ENCODE data around the gene CNNM2.
"Not testable (repeated sequence)": the region's sequence is repeated elsewhere in the genome, so short reads cannot be mapped to it uniquely, and the experiment has no call there.

CNNM2 gene

DNA sequence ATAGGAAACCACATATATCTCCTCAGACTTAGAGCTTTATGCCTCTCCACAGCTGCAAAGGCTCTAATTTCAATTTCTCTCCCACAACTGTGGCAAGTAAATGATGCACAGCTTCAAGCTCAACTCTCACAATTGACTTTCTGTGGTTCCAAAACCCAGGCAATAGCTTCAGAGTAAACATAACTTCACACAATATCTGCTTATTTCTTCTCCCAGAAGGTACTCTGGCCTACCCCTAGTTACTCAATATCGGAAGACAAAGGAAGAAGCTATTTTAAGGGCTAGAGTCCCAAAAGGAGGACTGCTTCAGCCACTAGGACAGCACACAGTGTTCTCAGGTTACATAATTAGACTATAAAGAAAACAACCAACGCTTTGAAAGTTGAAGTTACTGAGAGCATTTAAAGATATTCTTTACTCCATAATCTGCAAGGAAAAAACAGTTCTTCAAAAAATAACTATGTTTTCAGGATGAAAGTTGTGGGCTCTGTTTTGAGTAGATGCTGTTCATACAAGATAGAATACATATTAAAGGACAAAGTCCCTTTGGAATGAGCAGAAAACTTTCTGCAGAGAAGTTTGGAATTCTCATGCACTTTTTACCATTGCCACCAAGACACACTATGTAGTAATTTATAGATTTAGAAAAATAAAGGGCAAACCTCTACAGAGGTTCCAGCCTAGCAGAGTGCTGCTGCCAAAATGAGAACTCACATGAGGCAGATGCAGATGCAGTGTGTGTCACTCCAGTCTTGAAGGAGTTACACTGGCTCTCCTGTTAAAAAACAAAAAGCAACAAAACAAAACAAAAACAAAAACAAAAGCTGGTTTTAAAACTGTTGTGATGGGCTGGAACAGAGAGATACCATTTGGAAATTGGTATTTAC lies 193.2 kb downstream of the CNNM2 start:
- intact Hi-C loops (cut with micrococcal nuclease): loop anchor here (10.0 kb wide), 1 partner anchor 134 kb away; the partner anchor contains the start of gene RPEL1

DNA sequence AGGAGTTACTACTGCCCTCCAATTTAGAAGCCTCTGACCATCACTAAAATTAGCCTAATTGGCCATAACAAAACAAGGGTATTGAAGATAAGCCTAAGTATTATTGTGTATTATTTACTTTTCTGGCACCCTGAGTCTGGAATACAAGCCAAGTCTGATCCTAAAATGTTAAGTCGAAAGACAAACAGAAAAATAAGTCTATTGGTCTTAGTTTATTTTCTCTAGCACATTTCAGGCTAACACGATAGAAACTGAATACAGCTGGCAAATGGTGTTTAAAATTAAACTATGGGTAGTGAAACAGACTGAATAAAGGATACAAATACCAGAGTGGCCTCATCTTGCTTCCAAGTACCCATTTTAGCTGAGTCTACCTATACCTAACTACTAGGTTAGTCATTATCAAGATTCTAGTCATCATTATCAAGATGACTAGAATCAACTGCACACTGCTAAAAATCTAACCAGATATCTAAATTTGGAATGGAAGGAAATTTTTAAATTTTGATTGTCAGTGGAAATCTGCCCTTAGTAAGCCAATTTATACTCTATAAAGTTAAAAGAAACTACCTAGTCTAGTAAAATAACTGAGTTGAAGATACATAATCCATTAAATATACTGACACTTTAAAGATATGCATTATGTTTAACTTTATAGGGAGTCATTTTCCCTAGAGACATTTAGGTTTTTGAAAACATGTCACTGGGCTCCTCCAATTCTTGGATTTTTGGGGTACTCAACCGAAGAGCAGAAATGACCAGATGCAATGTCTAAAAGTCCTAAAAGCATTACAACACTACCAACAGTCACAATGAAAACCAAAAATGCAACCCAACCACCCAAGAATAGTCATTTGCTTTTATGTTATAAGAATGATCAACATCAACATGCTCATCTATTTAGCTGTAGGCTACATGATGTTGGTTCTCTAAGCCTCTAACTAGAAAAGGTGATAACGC lies 194.1 kb downstream of the CNNM2 start:
- H3K27me3 Mint-ChIP-seq: no peaks in the 10 kb centered on the region
- no peak overlapping the region for H3K27ac Mint-ChIP-seq
- intact Hi-C loops (cut with micrococcal nuclease): loop anchor here (10.0 kb wide), 1 partner anchor 133 kb away; the partner anchor contains the start of gene RPEL1
- no peaks in the 10 kb centered on the region for H3K9me3 Mint-ChIP-seq
- no peak overlapping the region for H3K4me3 Mint-ChIP-seq
- peaks cover 15% of the 10 kb centered on the region for H3K4me1 Mint-ChIP-seq (ENCODE audit: low read depth)
- peaks cover 41% of the 10 kb centered on the region for H3K36me3 Mint-ChIP-seq (ENCODE audit: low read depth)

More for the DNA sequence above, 193.2 kb downstream of the CNNM2 start:
- no peak overlapping the region for H3K27ac Mint-ChIP-seq
- peaks cover 15% of the 10 kb centered on the region for H3K4me1 Mint-ChIP-seq (ENCODE audit: low read depth)
- no peaks in the 10 kb centered on the region for H3K9me3 Mint-ChIP-seq
- H3K36me3 Mint-ChIP-seq (ENCODE audit: low read depth): peaks cover 42% of the 10 kb centered on the region
- no peak overlapping the region for H3K4me3 Mint-ChIP-seq
- H3K27me3 Mint-ChIP-seq: no peaks in the 10 kb centered on the region

DNA sequence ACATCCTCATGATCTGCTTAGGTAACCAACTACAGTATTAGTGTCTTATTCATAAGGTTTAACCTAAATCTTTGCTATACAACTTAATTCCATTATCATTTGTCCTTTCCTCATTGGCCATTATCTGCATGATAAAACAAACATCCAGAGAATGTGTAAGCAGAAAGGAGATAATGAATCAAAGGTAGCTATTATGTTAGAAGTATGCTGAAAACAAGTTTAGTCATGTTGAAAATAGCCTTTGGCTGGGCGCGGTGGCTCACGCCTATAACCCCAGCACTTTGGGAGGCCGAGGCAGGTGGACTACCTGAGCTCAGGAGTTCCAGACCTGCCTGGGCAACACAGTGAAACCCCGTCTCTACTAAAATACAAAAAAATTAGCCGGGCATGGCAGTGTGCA lies 196.8 kb downstream of the CNNM2 start:
- no peak overlapping the region for H3K27ac Mint-ChIP-seq
- H3K4me3 Mint-ChIP-seq: no peak overlapping the region
- peaks cover 8% of the 10 kb centered on the region for H3K4me1 Mint-ChIP-seq (ENCODE audit: low read depth)
- H3K27me3 Mint-ChIP-seq: no peaks in the 10 kb centered on the region
- H3K9me3 Mint-ChIP-seq: no peaks in the 10 kb centered on the region
- intact Hi-C loops (cut with micrococcal nuclease): loop anchor here (10.0 kb wide), 1 partner anchor 130 kb away; the partner anchor contains the start of gene RPEL1
- H3K36me3 Mint-ChIP-seq (ENCODE audit: low read depth): peaks cover 40% of the 10 kb centered on the region

GRCh38 chr10:103117247-103117646 lies 199.2 kb downstream of the CNNM2 start:
- intact Hi-C loops (cut with micrococcal nuclease): loop anchor here (10.0 kb wide), 1 partner anchor 128 kb away; the partner anchor contains the start of gene RPEL1
- Mint-ChIP-seq H3K36me3 (ENCODE audit: low read depth) (peaks cover 34% of the 10 kb centered on the region), H3K4me1 (ENCODE audit: low read depth) (no peaks in the 10 kb centered on the region), H3K4me3 (no peak overlapping the region), H3K27me3 (no peaks in the 10 kb centered on the region), H3K9me3 (no peaks in the 10 kb centered on the region), H3K27ac (no peak overlapping the region)

DNA sequence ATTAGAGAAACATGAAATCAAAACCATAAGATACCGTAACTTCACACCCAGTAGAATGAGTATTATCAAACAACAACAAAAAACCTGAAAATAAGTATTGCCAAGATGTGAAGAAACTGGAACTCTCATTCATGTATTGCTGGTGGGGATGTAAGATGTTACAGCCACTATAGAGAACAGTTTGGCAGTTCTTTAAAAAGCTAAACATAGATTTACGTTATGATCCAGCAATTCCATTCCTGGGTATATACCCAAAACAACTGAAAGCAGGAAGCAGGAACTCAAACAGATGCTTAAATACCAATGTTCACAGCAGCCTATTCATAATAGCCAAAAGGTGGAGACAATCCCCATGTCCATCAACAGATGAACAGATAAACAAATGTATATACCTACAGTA lies 202.5 kb downstream of the CNNM2 start:
- H3K9me3 Mint-ChIP-seq: no peaks in the 10 kb centered on the region
- no peak overlapping the region for H3K27ac Mint-ChIP-seq
- peaks cover 64% of the 10 kb centered on the region for H3K36me3 Mint-ChIP-seq (ENCODE audit: low read depth)
- H3K4me3 Mint-ChIP-seq: no peak overlapping the region
- H3K4me1 Mint-ChIP-seq (ENCODE audit: low read depth): no peaks in the 10 kb centered on the region
- H3K27me3 Mint-ChIP-seq: no peaks in the 10 kb centered on the region
- intact Hi-C loops (cut with micrococcal nuclease): no loop called here

DNA sequence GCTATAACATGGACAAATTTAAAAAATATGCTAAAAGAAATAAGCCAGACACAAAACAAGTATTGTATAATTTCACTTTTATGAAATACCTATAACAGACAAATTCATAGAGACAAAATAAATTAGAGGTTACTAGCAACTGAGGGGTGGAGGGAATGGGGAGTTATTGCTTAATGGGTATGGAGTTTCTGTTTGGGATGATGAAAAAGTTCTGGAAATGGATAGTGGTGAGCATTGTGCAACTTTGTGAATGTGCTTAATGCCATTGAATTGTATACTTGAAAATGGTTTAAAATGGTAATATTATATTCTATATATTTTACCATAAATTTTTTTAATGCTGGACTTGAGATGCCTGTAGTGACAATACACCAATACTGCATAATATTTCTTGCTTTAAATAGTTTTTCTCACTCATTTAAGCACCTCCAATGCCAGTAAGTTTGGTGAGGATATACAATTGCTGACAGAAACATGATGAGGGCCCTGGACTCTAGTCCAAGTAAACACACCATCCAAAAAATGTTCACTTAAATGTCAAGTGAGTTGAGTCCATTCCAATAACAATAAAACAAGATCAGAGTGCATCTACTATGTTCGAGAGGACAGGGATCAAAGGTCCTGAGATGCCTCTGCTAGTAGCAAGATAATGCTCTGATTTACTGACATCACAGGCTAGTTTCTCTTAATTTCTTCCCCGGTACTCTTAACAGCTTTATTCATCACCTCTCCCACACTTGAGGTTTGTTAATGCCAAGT lies 203.1 kb downstream of the CNNM2 start:
- H3K27me3 Mint-ChIP-seq: no peaks in the 10 kb centered on the region
- H3K4me3 Mint-ChIP-seq: no peak overlapping the region
- intact Hi-C loops (cut with micrococcal nuclease): no loop called here
- H3K4me1 Mint-ChIP-seq (ENCODE audit: low read depth): no peaks in the 10 kb centered on the region
- peaks cover 69% of the 10 kb centered on the region for H3K36me3 Mint-ChIP-seq (ENCODE audit: low read depth)
- H3K27ac Mint-ChIP-seq: no peak overlapping the region
- H3K9me3 Mint-ChIP-seq: no peaks in the 10 kb centered on the region

GRCh38 chr10:103123282-103124024 lies 205.4 kb downstream of the CNNM2 start:
- H3K27ac Mint-ChIP-seq: no peak overlapping the region
- no peak overlapping the region for H3K4me3 Mint-ChIP-seq
- no peaks in the 10 kb centered on the region for H3K9me3 Mint-ChIP-seq
- H3K4me1 Mint-ChIP-seq (ENCODE audit: low read depth): no peaks in the 10 kb centered on the region
- H3K36me3 Mint-ChIP-seq (ENCODE audit: low read depth): peaks cover 73% of the 10 kb centered on the region
- intact Hi-C loops (cut with micrococcal nuclease): no loop called here
- H3K27me3 Mint-ChIP-seq: no peaks in the 10 kb centered on the region

- intact Hi-C loops (cut with micrococcal nuclease): no loop called here
- no peak overlapping the region for H3K27ac Mint-ChIP-seq
- no peaks in the 10 kb centered on the region for H3K4me1 Mint-ChIP-seq (ENCODE audit: low read depth)
- H3K4me3 Mint-ChIP-seq: no peak overlapping the region
- no peaks in the 10 kb centered on the region for H3K9me3 Mint-ChIP-seq
- H3K27me3 Mint-ChIP-seq: no peaks in the 10 kb centered on the region
- peaks cover 65% of the 10 kb centered on the region for H3K36me3 Mint-ChIP-seq (ENCODE audit: low read depth)
Observed at GRCh38 chr10:103124420-103125096, 206.5 kb downstream of the CNNM2 start.

DNA sequence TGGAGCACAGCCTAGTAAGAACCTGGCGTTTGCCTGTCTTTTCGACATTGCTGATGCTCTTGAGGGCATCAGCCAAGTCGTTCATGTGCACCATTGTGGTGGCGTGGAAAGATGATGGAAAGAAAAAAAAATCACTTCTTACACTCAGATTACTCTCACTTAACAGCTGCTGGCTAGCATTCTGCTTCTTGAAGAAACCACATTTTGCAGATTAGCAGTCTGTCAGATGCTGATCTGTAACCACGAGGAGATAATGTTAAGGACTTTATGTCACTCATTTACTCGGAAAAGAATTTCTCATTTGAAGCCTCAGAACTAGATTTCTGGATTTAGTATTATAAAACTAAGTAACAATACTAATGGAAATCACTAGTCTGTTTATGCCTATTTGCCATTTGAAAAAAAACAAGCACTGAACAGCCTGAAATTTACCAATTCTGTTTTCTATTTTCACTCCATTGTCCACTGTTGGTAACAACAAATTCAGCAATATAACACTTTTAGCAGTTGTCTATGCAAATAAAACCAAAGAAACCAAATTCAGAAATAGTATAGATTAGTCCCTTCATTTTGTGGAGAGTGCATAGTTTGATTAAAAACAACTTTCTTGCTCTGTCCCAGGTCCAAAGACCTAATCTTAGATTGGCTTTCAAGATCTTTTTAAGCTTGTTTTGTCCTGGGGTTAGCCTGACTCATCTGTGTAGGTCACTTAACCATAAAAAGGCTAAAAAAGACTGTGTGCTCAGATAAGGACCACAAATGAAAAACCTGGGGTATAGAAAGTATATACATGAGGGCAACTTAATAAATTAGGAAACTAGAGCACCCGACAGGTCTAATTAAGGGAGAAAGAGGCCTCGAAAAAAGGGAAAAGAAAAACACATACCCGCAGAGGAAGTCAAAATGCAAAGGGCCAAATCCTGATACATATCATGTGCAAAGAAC lies 207.5 kb downstream of the CNNM2 start:
- H3K9me3 Mint-ChIP-seq: no peaks in the 10 kb centered on the region
- peaks cover 58% of the 10 kb centered on the region for H3K36me3 Mint-ChIP-seq (ENCODE audit: low read depth)
- no peak overlapping the region for H3K27ac Mint-ChIP-seq
- intact Hi-C loops (cut with micrococcal nuclease): no loop called here
- H3K4me3 Mint-ChIP-seq: no peak overlapping the region
- H3K27me3 Mint-ChIP-seq: no peaks in the 10 kb centered on the region
- H3K4me1 Mint-ChIP-seq (ENCODE audit: low read depth): no peaks in the 10 kb centered on the region

GRCh38 chr10:103127241-103127640 lies 209.1 kb downstream of the CNNM2 start:
- intact Hi-C loops (cut with micrococcal nuclease): no loop called here
- no peak overlapping the region for H3K4me3 Mint-ChIP-seq
- H3K27me3 Mint-ChIP-seq: no peaks in the 10 kb centered on the region
- no peaks in the 10 kb centered on the region for H3K4me1 Mint-ChIP-seq (ENCODE audit: low read depth)
- no peaks in the 10 kb centered on the region for H3K9me3 Mint-ChIP-seq
- no peak overlapping the region for H3K27ac Mint-ChIP-seq
- H3K36me3 Mint-ChIP-seq (ENCODE audit: low read depth): peaks cover 73% of the 10 kb centered on the region

GRCh38 chr10:103130180-103130579 lies 212.1 kb downstream of the CNNM2 start:
- intact Hi-C loops (cut with micrococcal nuclease): not testable (repeated sequence)

DNA sequence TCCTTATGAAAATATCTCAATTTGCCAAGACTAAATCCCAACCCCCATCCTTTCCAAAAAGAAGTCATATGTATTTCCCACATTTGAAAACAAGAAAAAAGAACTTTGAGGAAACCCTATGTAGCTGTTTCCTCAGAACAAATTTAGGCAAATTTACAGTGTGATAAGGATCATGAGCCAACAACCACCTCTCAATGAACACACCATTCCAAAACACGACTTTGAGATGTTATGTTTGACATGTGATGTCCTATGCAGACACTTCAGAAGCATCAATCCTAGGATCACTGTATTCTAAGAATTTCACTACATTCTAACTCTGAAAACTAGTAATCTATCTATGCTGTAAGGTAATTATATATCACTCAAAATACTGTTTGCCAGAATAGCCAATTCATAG lies 212.8 kb downstream of the CNNM2 start:
- H3K9me3 Mint-ChIP-seq: peaks cover 30% of the 10 kb centered on the region
- no peak overlapping the region for H3K27ac Mint-ChIP-seq
- peaks cover 77% of the 10 kb centered on the region for H3K36me3 Mint-ChIP-seq (ENCODE audit: low read depth)
- H3K4me1 Mint-ChIP-seq (ENCODE audit: low read depth): peaks cover 16% of the 10 kb centered on the region
- no peaks in the 10 kb centered on the region for H3K27me3 Mint-ChIP-seq
- intact Hi-C loops (cut with micrococcal nuclease): no loop called here
- H3K4me3 Mint-ChIP-seq: no peak overlapping the region

More at GRCh38 chr10:103130180-103130579, 212.1 kb downstream of the CNNM2 start:
- H3K27ac Mint-ChIP-seq, H3K27me3 Mint-ChIP-seq, H3K4me3 Mint-ChIP-seq: not testable (repeated sequence)
- Mint-ChIP-seq H3K9me3 (peaks cover 25% of the 10 kb centered on the region), H3K4me1 (ENCODE audit: low read depth) (peaks cover 16% of the 10 kb centered on the region), H3K36me3 (ENCODE audit: low read depth) (peaks cover 75% of the 10 kb centered on the region)
